LoVo (cell line): Measurements from ENCODE around the gene CYP26B1.
A peak's percentile ranks its signal among the peaks of the same experiment; 100 is the strongest.

ENCODE experiments used
- DNase-seq: peaks from one replicate; pipeline ENCODE4 v3.0.0-alpha.2; 2016; ENCODE audit warnings: low spot score

Gene CYP26B1

GRCh38 chr2:72154386-72154975, 6.8 kb upstream of the CYP26B1 start:
- no peak for DNase-seq

DNA sequence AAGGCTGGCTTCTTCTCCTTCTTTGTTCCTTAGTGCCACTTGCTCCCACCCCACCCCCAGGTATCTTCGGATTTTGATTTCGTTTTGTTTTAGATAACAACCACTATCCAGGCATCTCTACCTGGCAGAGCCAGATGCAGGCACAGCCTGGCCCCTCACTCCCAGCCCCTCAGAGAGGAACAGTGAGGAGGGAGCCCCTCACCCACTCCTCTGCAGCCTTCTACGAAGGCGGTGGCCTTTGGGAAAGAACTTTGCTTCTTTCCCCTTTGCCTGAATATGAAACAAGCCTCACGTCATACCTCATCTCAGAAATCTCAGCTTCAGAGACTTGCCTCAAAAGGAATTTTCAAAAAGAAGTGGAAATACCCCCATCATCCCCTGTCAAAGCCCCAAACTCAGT, 6.3 kb upstream of the CYP26B1 start:
- DNase-seq = no peak

- no peak for DNase-seq
Observed at GRCh38 chr2:72153026-72153791, 5.5 kb upstream of the CYP26B1 start.

DNA sequence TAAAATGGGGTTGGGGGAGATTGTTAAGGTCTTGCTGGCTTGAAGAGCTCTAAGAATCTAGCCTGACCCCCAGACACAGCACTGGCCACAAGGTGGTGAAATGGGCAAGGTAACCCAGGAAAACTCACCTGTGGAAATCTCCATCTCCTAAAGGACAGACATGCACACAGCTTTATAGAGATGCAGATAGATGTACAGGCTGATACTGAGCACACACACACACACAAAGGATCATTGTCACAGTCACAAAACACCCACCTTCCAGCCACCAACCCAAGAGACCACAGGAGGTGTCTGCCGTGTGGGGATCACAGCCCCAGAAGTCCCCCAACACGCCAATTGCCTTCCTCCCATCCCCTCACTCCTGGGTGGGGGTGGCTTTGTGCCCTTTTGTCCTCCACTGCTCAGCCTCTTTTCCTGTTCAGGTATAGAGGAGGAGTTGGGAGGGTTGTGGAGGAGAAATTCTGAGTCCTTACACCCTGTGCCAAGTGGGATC, 3.2 kb upstream of the CYP26B1 start:
- DNase-seq = no peak

GRCh38 chr2:72150157-72150860, 2.6 kb upstream of the CYP26B1 start:
- peak; percentile 81 for DNase-seq

- DNase-seq = peak; percentile 8
Observed at GRCh38 chr2:72149556-72150156, 2.0 kb upstream of the CYP26B1 start.

DNA sequence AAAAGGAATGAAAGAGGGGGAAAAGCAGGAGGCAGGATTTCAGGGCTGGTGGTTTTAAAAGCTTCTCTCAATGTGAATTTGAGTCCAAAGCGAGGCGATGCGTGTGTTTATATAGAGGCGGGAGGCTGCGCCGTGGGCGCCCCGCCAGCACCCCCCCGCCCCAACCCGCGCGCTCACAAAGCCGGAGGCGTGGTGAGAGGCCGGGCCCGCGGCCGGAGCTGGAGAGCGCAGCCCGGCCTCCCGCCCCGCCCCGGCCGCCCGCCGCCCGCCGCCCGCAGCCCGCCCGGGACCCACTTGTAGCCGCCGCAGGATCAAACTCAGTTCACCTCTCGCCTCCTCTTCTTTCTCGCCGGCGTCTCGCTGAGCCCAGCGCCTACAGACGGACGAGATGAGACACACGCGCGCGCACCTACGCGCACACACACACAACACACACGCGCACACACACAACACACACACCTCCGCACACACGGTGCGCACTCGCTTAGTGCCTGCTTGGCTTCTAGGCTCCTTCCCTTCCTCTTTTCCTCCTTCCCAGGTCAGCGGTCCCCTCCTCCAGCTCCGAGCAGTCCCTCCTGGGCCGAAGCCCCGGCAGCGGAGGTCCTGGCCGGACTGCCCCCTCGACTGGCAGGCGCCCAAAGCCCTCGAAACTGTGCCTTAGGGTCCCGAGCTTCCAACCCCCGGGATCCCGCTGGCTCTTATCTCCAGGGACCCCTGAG, 1.3 kb upstream of the CYP26B1 start:
- peak; percentile 46 for DNase-seq

DNA sequence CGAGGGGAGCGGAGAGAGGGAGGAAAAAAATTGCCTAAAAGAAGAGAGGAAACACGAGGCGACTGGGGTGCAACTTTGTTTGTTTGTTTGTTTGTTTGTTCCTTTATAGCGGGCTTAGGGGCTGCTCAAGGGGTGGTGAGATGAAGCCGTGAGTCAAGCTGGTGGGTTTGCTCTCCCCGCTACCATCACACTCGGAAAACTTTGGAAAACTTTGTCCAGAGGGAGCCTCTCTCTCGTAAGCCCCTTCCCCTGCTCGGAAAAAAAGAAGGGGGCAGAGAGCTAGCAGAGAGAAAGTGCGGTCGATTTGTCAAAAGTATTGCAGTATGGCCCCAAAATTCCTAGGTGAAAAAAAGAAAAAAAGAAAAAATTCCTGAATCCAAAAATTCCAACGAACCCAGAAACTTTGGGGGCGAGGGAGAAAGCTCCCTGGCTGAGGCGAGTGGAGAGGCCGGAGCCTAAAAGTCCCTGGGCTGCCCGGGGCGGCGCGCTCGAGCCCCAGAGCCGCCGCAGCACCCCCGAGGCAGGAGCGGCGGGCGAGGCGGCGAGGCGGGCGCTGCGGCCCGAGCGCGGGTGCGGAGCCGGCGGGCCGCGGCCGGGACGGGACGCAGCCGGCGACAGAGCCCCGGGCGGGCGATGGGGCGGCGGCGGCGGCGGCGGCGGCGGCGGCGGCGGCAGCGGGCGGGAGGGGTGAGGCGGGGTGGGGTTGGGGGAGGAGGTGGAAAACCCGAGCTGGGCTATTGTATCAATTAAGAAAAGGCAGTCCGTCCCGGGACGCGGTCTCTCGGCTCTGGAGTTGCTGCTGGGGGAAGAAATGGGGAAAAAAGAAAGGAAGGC, 558 bp upstream of the CYP26B1 start:
- DNase-seq = no peak

DNA sequence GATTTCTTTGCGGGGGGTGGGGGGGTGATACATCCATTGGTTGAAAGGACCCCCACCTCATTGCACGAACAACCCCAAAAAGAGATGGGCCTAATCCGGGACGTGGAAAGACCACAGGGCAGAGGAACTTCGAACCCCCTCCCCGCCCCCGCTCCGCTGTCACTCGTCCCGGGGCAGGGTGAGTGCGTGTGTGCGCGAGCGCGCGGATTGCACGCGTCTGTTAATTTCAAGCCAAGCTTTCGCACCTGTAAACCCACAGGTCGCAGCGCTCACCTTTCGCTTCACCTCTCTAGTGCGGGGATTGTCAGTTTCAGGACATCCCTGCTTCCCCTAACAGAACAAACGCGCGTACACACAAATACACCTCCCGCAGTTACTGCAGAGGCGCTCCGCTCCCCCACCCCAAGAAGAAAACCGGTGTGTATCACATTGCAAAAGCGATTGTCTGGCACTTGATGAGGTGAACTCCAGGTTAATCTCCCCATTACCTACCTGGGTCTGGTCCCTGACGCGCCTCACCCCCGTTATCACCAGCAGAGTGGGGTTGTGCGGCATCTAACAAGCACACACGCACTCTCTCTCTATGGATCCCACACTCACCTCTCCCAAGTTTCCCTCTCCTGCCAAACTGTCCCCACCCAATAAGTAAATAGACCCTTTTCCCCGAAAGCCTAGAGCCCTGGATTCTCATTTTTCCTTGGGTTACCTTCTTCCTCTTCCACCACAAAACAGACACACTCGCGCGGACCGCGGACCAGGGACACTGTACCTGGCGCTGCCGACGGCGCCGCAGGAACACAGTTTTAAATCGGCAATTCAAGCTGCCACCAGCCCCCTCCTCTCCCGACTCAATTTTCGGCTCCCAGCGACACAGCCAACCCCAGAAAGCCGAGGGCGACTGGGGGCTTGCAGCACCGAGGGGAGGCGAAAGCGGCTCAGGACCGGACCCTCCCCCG, 1.0 kb downstream of the CYP26B1 start:
- DNase-seq = no peak

DNA sequence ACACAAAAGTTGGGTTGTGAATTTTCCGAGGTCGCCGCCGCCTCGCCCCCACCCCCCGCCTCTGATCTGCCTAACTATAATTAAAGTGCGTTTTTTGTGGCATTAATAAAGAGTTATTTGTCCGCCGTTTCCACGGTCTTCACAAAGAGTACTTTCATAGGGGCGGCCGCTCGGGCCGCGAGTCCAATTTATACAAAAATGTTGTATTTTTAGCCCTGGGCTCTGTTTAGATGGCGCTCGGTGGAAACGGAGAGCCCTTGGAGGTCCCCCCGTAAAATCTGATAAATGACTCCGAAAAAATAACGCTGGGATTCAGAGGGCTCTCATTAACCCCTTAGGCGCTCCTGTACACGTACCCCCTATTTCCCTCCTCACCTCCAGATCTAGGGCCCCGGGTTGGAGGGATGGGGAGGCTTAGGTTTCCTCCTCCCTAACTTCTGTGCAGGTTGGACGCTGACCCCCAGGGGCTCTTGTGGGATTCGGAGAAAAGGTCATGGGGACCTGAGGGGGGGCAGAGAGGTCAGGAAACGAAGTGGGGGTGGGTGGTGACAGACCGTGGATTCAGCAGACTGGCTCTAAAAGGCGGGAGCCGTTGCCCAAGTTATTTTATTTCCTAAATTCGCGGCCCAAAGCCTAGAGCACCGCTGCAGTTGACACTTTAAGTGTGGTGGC, 1.9 kb downstream of the CYP26B1 start:
- DNase-seq = no peak

DNA sequence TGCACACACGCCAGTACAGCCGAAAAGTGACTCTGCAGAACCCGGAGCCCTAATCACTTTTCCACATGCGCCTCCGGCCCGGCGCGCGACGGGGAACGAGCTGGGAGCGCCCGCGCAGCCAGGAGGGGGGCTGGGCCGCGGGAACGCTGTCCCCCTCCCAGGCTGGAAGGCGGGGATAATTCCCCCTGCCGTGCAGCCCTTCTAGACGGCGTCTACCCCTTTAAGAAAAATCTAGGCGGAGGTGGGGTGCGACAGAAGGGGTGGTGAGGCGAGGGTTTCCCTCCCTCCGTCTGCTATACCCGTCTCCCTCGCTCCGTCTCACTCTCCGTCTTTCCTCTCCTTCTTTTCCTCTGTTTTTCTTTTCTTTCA, 2.4 kb downstream of the CYP26B1 start:
- DNase-seq = peak; percentile 62

- peak; percentile 81 for DNase-seq
Observed at GRCh38 chr2:72144632-72145288, 2.9 kb downstream of the CYP26B1 start.

DNA sequence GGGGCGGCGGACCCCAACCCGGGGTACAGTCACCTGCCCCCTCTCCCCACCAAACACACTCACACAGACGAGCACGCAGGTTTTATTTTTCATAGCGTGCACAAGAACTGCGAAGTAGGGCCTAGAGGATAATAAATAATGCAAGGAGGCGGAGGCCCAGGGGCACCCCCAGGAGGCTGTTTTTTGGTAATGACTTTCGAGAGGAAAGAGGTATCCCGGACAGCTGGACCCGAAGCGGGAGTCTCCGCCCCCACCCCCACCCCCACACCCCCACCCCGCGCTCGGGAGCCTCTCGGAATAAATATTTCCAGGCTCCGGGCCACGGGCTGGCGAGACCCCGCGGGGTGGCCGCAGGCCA, 3.4 kb downstream of the CYP26B1 start:
- no peak for DNase-seq

DNA sequence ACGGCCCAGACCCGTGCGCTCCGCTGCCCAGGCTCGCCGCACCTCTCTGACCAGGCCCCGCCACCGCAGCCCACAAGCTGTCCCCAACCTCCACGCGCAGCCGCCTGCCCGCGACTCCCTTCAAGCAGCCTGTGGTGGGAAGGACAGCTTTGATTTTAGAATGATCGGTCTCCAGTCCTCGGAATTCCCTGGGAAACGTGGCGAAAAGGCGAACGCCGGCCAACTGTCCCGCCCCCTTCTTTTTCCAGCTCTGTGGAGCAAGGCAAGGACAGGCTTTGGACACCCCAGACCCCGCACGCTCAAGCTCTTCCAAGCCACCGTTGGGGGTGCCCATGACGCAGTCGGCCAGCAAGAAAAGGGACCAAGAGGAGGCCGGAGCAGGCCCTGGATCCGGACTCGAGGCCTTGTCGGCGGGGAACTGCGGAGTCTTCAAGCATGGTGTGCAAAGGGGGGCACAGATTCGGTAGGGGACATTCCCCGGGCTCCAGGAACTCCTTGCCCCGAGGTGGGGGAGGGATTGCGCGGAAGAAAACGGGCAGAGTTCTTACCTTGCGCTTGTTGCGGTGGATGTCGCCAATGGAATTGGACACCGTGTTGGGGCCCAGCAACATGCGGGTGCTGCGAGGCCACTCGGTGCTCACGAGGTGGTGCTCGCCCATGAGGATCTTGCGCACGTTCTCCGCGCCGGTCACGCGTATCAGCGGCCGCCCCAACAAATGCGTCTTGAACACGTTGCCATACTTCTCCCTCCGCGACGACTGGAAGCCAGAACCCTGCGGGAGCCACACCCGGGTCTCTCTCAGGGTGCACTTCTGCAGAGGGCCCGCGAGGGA, 4.0 kb downstream of the CYP26B1 start:
- DNase-seq = no peak

GRCh38 chr2:72142570-72143440, 4.9 kb downstream of the CYP26B1 start:
- DNase-seq = no peak

DNA sequence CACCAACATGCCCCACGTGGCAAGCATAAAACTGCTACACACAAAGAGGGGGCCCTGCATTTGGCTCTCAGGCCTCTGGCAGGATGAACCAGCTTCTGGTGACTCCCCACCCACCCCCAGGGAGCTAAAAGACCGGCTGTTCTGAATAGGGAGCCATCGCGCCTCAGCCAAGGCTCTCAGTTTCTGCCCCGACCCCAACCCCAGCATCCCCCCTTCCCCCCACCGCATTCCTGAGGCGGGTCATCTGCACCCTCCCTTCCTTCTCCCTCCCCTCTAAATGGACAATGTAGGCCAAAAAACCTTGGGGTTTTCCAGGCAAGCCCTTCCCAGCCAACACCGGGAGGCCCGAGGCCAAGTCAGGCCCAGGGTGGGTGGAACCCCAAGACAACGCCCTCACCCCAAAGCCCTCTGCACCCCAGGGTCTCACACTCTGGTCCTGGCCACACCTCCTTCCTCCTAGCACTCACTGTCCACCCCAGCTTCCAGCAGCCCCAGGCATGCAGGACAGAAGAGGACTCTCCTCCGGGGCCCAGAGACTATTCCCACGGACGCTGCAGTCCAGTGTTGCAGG, 5.7 kb downstream of the CYP26B1 start:
- no peak for DNase-seq
